H1 (cell line): ENCODE data around the gene TBR1.

Experiments used
- YY1 ChIP-seq: IDR thresholded peaks from 2 replicates; pipeline ENCODE4 v1.6.1; 2011; ENCODE audit warnings: low read depth, mild to moderate bottlenecking, low read length
- TF ChIP-seq, protein P1 (sequence below), 3 experiments: IDR thresholded peaks; 1 replicate in 2 of 3; 2 replicates in 1 of 3; pipeline versions ENCODE4 v1.5.1 to v1.6.1; 2011; ENCODE audit warnings: low read length in 3 of 3, mild to moderate bottlenecking in 3 of 3, inconsistent platforms in 2 of 3, low read depth in 1 of 3, moderate library complexity in 1 of 3; ENCODE audit not compliant: insufficient read depth in 1 of 3; ENCODE audit errors: control extremely low read depth in 1 of 3

- no peak for TF ChIP-seq YY1
- TF ChIP-seq, protein P1, sequence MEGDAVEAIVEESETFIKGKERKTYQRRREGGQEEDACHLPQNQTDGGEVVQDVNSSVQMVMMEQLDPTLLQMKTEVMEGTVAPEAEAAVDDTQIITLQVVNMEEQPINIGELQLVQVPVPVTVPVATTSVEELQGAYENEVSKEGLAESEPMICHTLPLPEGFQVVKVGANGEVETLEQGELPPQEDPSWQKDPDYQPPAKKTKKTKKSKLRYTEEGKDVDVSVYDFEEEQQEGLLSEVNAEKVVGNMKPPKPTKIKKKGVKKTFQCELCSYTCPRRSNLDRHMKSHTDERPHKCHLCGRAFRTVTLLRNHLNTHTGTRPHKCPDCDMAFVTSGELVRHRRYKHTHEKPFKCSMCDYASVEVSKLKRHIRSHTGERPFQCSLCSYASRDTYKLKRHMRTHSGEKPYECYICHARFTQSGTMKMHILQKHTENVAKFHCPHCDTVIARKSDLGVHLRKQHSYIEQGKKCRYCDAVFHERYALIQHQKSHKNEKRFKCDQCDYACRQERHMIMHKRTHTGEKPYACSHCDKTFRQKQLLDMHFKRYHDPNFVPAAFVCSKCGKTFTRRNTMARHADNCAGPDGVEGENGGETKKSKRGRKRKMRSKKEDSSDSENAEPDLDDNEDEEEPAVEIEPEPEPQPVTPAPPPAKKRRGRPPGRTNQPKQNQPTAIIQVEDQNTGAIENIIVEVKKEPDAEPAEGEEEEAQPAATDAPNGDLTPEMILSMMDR (IDR thresholded peaks at IDR 0.05; ENCODE audit: control extremely low read depth in 1 of 3, insufficient read depth in 1 of 3, low read depth in 1 of 3, low read length in 3 of 3) = no peak
Measured at GRCh38 chr2:161425728-161426454, 9.8 kb downstream of the TBR1 start.
